GM12878 (cell line): ENCODE data around the gene ACADS.

Experiments
- EP300 ChIP-seq, 2 experiments: fragments of 150-350 bp in 1 of 2; IDR thresholded peaks; 2 replicates each; pipeline ENCODE4 v1.6.1; 2011 to 2012; ENCODE audit warnings: low read depth in 2 of 2, low read length in 2 of 2, borderline replicate concordance in 1 of 2, improper control_type of control experiment in 1 of 2, inconsistent platforms in 1 of 2; ENCODE audit not compliant: control insufficient read depth in 1 of 2
- EZH2 ChIP-seq: IDR thresholded peaks from 2 replicates; pipeline ENCODE4 v1.6.1; 2012; ENCODE audit warnings: low read depth, mild to moderate bottlenecking, control low read depth, inconsistent platforms, low read length, borderline replicate concordance; ENCODE audit not compliant: control insufficient read depth
- HCFC1 ChIP-seq: fragments of 150-350 bp; IDR thresholded peaks from 2 replicates; pipeline ENCODE4 v1.6.1; 2014; ENCODE audit warnings: low read length
- NFYB ChIP-seq: IDR thresholded peaks from 2 replicates; pipeline ENCODE4 v1.6.1; 2011; ENCODE audit warnings: low read depth, mild to moderate bottlenecking, low read length, improper control_type of control experiment, moderate library complexity; ENCODE audit not compliant: insufficient read depth
- POLR2A ChIP-seq: IDR thresholded peaks from 2 replicates; pipeline ENCODE4 v1.6.1; 2011; ENCODE audit warnings: low read depth, mild to moderate bottlenecking, low read length
- SMAD1 ChIP-seq: fragments of 450-650 bp; IDR thresholded peaks from 2 replicates; pipeline ENCODE4 v1.6.1; 2018; ENCODE audit warnings: mild to moderate bottlenecking, low read depth; ENCODE audit not compliant: partially characterized antibody
- SP1 ChIP-seq: IDR thresholded peaks from one replicate; pipeline ENCODE4 v1.6.1; 2011; ENCODE audit warnings: low read depth, low read length
- TAF1 ChIP-seq: IDR thresholded peaks from 2 replicates; pipeline ENCODE4 v1.6.1; 2011; ENCODE audit warnings: mild to moderate bottlenecking, low read depth, low read length, borderline replicate concordance
- ZBED1 ChIP-seq: IDR thresholded peaks from 2 replicates; pipeline ENCODE4 v1.6.1; 2016; ENCODE audit warnings: borderline replicate concordance
- ZNF207 ChIP-seq: fragments of 450-650 bp; IDR thresholded peaks from 2 replicates; pipeline ENCODE4 v1.6.1; 2014; ENCODE audit warnings: antibody characterized with exemption, mild to moderate bottlenecking, borderline replicate concordance
- TF ChIP-seq, protein P1 (sequence below): fragments of 450-650 bp; IDR thresholded peaks from 2 replicates; pipeline ENCODE4 v1.6.1; 2018; ENCODE audit warnings: borderline replicate concordance, mild to moderate bottlenecking; ENCODE audit not compliant: partially characterized antibody
- TF ChIP-seq, protein P2 (sequence below), 3 experiments: IDR thresholded peaks in 2 of 3; conservative IDR thresholded peaks in 1 of 3; 2 replicates each; pipeline ENCODE4 v1.5.1; 2011; ENCODE audit warnings: low read depth in 3 of 3, low read length in 3 of 3, mild to moderate bottlenecking in 3 of 3, control low read depth in 2 of 3, moderate library complexity in 2 of 3, inconsistent platforms in 1 of 3, mixed read lengths in 1 of 3; ENCODE audit not compliant: control insufficient read depth in 2 of 3, insufficient read depth in 1 of 3; ENCODE audit errors: extremely low read depth in 1 of 3

DNA sequence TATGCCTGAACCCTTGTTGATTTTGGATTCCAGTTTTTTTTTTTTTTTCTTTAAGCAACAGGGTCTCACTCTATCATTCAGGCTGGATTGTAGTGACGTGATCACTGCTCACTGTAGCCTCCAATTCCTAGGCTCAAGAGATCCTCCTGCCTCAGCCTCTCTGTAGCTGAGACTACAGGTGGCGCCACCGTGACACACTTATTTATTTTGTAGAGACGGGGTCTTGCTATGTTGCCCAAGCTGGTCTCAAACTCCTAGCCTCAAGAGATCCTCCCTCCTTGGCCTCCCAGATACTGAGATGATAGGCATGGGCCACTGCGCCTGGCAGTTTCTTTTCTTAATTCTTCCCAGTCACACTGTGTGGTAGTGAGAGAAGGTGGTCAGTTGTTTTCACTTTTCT, 25.2 kb downstream of the ACADS start:
- TF ChIP-seq POLR2A (no peak), SP1 (no peak), ZNF207 (no peak), EP300 (IDR thresholded peaks at IDR 0.05; ENCODE audit: borderline replicate concordance in 1 of 2, control insufficient read depth in 1 of 2, low read depth in 2 of 2, low read length in 2 of 2) (no peak), HCFC1 (no peak), SMAD1 (no peak), NFYB (no peak), TAF1 (no peak), EZH2 (no peak), ZBED1 (no peak)
- TF ChIP-seq, protein P1, sequence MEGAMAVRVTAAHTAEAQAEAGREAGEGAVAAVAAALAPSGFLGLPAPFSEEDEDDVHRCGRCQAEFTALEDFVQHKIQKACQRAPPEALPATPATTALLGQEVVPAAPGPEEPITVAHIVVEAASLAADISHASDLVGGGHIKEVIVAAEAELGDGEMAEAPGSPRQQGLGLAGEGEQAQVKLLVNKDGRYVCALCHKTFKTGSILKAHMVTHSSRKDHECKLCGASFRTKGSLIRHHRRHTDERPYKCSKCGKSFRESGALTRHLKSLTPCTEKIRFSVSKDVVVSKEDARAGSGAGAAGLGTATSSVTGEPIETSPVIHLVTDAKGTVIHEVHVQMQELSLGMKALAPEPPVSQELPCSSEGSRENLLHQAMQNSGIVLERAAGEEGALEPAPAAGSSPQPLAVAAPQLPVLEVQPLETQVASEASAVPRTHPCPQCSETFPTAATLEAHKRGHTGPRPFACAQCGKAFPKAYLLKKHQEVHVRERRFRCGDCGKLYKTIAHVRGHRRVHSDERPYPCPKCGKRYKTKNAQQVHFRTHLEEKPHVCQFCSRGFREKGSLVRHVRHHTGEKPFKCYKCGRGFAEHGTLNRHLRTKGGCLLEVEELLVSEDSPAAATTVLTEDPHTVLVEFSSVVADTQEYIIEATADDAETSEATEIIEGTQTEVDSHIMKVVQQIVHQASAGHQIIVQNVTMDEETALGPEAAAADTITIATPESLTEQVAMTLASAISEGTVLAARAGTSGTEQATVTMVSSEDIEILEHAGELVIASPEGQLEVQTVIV: no peak
- TF ChIP-seq, protein P2, sequence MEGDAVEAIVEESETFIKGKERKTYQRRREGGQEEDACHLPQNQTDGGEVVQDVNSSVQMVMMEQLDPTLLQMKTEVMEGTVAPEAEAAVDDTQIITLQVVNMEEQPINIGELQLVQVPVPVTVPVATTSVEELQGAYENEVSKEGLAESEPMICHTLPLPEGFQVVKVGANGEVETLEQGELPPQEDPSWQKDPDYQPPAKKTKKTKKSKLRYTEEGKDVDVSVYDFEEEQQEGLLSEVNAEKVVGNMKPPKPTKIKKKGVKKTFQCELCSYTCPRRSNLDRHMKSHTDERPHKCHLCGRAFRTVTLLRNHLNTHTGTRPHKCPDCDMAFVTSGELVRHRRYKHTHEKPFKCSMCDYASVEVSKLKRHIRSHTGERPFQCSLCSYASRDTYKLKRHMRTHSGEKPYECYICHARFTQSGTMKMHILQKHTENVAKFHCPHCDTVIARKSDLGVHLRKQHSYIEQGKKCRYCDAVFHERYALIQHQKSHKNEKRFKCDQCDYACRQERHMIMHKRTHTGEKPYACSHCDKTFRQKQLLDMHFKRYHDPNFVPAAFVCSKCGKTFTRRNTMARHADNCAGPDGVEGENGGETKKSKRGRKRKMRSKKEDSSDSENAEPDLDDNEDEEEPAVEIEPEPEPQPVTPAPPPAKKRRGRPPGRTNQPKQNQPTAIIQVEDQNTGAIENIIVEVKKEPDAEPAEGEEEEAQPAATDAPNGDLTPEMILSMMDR (IDR thresholded peaks at IDR 0.05 in 2 of 3, conservative IDR thresholded peaks at IDR 0.05 in 1 of 3; ENCODE audit: control insufficient read depth in 2 of 3, extremely low read depth in 1 of 3, insufficient read depth in 1 of 3, low read depth in 3 of 3, low read length in 3 of 3): no peak
